Breast epithelium (tissue), 4 donors: ENCODE measurements around the gene PARD3B. TPM values are rescaled to one million over a fixed set of nuclear protein-coding genes. Genes with fewer than 3 reads are reported as not detected.

Source experiments
- DNase-seq, 2 donors: peaks; one replicate each; pipeline ENCODE4 v3.0.0-alpha.2; 2019; ENCODE audit warnings: low spot score in 2 of 2
- H3K27ac ChIP-seq, 2 donors: fragments of 200-600 bp; sonication (generic) in 1 of 2; one replicate each; pipeline ENCODE4 v1.5.1; 2016 to 2019; ENCODE audit warnings: mild to moderate bottlenecking in 1 of 2
- H3K27me3 ChIP-seq, 2 donors: fragments of 200-600 bp; sonication (generic) in 1 of 2; one replicate each; pipeline versions ENCODE4 v1.5.1 to v1.6.0; 2017 to 2019; ENCODE audit warnings: control low read depth in 1 of 2, mild to moderate bottlenecking in 1 of 2
- H3K36me3 ChIP-seq: fragments of 200-600 bp; one replicate; pipeline ENCODE4 v1.5.1; 2019
- H3K4me1 ChIP-seq, 2 donors: fragments of 200-600 bp; sonication (generic); one replicate each; pipeline ENCODE4 v1.5.1; 2016 to 2019; ENCODE audit warnings: control low read depth in 1 of 2
- H3K4me3 ChIP-seq, 3 donors: fragments of 200-600 bp; sonication (generic); 1 replicate in 2 of 3; 2 replicates in 1 of 3; pipeline ENCODE4 v1.5.1; 2016 to 2019; ENCODE audit warnings: mild to moderate bottlenecking in 3 of 3, moderate library complexity in 2 of 3
- H3K9me3 ChIP-seq, 2 donors: fragments of 200-600 bp; sonication (generic) in 1 of 2; one replicate each; pipeline ENCODE4 v1.5.1; 2016 to 2019; ENCODE audit warnings: control low read depth in 1 of 2
- CTCF ChIP-seq, 3 donors: fragments of 450-650 bp; IDR thresholded peaks; one replicate each; pipeline ENCODE4 v1.5.1; 2016 to 2017; ENCODE audit warnings: antibody characterized with exemption in 3 of 3, mild to moderate bottlenecking in 3 of 3, moderate library complexity in 3 of 3
- POLR2A ChIP-seq: fragments of 450-650 bp; IDR thresholded peaks from one replicate; pipeline ENCODE4 v1.6.1; 2016; ENCODE audit warnings: antibody characterized with exemption, mild to moderate bottlenecking, moderate library complexity
- POLR2AphosphoS5 ChIP-seq, 3 donors: sonication (generic); formaldehyde crosslinking; IDR thresholded peaks; one replicate each; pipeline ENCODE4 v1.6.1; 2017; ENCODE audit warnings: antibody characterized with exemption in 3 of 3
- intact Hi-C: fragments of 100-400 bp; cut with DNase I; formaldehyde crosslinking; loops from one replicate; pipeline ENCODE4 v1.15.1; 2023; ENCODE audit warnings: low total_unique reads
- total RNA-seq, 3 donors: library from RNA; depleted of rRNA; stranded (reverse); fragments of >200 nt; gene quantifications; one replicate each; pipeline ENCODE4 v1.1.0, GENCODE V29; 2016

Gene PARD3B
- total RNA-seq, 3 donors from 2014 or later: 24.6 to 66.2 (median 25.9) TPM

DNA sequence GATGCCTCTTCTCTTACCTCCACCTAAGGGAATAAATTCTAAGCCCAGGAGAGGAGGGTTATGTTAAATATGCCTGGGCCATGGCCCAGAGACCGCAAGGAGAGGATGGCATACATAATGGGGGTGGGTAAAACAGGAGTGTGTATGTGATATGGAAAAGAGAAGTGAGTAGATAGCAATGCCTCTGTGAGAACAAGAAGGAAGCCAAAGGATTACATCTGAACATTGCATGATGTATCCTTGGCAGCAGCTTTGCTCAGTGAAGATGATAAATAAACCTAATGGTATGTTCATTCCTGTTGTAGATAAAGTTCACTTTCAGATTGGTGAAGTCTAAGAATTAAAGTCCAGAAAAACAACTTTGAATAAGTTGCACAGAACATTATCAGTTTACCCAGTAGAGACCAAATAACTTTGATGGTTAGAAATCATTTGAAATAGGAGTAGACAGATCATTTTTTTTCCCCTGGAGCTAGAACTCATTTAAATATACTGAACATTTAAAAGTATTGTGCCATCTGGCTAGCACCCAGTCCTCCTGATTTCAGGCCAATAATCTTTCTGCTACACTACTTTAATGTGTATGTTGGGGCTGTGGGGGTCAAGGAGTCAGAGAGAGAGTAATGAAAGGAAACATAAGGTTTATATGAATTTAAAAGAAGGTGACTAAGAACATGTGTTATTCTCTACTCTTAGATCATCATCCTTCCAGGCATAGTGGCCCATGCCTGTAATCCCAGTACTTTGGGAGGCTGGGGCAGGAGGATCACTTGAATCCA is 231.7 kb downstream of the PARD3B start:
- no peaks in the 10 kb centered on the region for H3K4me1 ChIP-seq
- intact Hi-C loops: no loop called here
- H3K9me3 ChIP-seq: no peaks in the 10 kb centered on the region
- no peaks in the 10 kb centered on the region for H3K36me3 ChIP-seq
- no peak overlapping the region for H3K4me3 ChIP-seq
- no peaks in the 10 kb centered on the region for H3K27me3 ChIP-seq
- no peak for TF ChIP-seq POLR2A
- TF ChIP-seq POLR2AphosphoS5 (IDR thresholded peaks at IDR 0.05): no peak
- no peak for TF ChIP-seq CTCF (IDR thresholded peaks at IDR 0.05)
- no peak for DNase-seq
- no peak overlapping the region for H3K27ac ChIP-seq

GRCh38 chr2:204779771-204780170 is 234.5 kb downstream of the PARD3B start:
- no peaks in the 10 kb centered on the region for H3K9me3 ChIP-seq
- no peaks in the 10 kb centered on the region for H3K4me1 ChIP-seq
- intact Hi-C loops: no loop called here
- DNase-seq: no peak
- TF ChIP-seq POLR2A (no peak), CTCF (IDR thresholded peaks at IDR 0.05) (no peak), POLR2AphosphoS5 (IDR thresholded peaks at IDR 0.05) (no peak)
- H3K27me3 ChIP-seq: no peaks in the 10 kb centered on the region
- H3K36me3 ChIP-seq: no peaks in the 10 kb centered on the region
- no peak overlapping the region for H3K27ac ChIP-seq
- H3K4me3 ChIP-seq: no peak overlapping the region

- no peak overlapping the region for H3K4me3 ChIP-seq
- H3K36me3 ChIP-seq: no peaks in the 10 kb centered on the region
- TF ChIP-seq POLR2A: no peak
- TF ChIP-seq POLR2AphosphoS5 (IDR thresholded peaks at IDR 0.05): no peak
- TF ChIP-seq CTCF (IDR thresholded peaks at IDR 0.05): no peak
- intact Hi-C loops: no loop called here
- no peaks in the 10 kb centered on the region for H3K27me3 ChIP-seq
- H3K9me3 ChIP-seq: no peaks in the 10 kb centered on the region
- no peak overlapping the region for H3K27ac ChIP-seq
- H3K4me1 ChIP-seq: no peaks in the 10 kb centered on the region
- no peak for DNase-seq
These were observed 236.7 kb downstream of the PARD3B start for GRCh38 chr2:204781941-204782340.

DNA sequence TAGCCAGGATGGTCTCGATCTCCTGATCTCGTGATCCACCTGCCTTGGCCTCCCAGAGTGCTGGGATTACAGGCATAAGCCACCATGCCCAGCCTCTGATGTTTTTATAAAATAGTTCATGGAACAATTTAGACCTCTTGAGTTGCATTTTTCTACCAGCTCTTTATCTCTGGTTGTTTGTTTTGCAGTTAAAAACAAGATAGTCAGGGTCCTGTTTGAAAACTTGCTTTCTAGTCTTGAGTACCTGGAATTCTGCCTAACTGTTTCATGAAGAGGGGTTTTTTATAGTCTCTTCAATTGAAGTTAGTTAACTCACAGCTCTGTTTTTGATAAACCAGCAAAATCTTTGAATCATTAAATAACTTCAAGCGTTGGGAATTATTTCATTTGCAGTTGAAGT is 244.8 kb downstream of the PARD3B start:
- DNase-seq: no peak
- TF ChIP-seq POLR2A (no peak), POLR2AphosphoS5 (IDR thresholded peaks at IDR 0.05) (no peak)
- no peaks in the 10 kb centered on the region for H3K27me3 ChIP-seq
- H3K36me3 ChIP-seq: no peaks in the 10 kb centered on the region
- H3K27ac ChIP-seq: no peak overlapping the region
- H3K4me3 ChIP-seq: no peak overlapping the region
- no peaks in the 10 kb centered on the region for H3K9me3 ChIP-seq
- no peaks in the 10 kb centered on the region for H3K4me1 ChIP-seq
- intact Hi-C loops: no loop called here

- H3K27me3 ChIP-seq: no peaks in the 10 kb centered on the region
- no peaks in the 10 kb centered on the region for H3K36me3 ChIP-seq
- no peaks in the 10 kb centered on the region for H3K4me1 ChIP-seq
- intact Hi-C loops: no loop called here
- TF ChIP-seq POLR2A: no peak
- TF ChIP-seq CTCF (IDR thresholded peaks at IDR 0.05): no peak
- TF ChIP-seq POLR2AphosphoS5 (IDR thresholded peaks at IDR 0.05): no peak
- no peak overlapping the region for H3K27ac ChIP-seq
- H3K4me3 ChIP-seq: no peak overlapping the region
- DNase-seq: no peak
- H3K9me3 ChIP-seq: no peaks in the 10 kb centered on the region
These were observed 246.0 kb downstream of the PARD3B start for GRCh38 chr2:204791230-204791629.
